ENCODE data around the gene EPHA6.

Gene EPHA6

DNA sequence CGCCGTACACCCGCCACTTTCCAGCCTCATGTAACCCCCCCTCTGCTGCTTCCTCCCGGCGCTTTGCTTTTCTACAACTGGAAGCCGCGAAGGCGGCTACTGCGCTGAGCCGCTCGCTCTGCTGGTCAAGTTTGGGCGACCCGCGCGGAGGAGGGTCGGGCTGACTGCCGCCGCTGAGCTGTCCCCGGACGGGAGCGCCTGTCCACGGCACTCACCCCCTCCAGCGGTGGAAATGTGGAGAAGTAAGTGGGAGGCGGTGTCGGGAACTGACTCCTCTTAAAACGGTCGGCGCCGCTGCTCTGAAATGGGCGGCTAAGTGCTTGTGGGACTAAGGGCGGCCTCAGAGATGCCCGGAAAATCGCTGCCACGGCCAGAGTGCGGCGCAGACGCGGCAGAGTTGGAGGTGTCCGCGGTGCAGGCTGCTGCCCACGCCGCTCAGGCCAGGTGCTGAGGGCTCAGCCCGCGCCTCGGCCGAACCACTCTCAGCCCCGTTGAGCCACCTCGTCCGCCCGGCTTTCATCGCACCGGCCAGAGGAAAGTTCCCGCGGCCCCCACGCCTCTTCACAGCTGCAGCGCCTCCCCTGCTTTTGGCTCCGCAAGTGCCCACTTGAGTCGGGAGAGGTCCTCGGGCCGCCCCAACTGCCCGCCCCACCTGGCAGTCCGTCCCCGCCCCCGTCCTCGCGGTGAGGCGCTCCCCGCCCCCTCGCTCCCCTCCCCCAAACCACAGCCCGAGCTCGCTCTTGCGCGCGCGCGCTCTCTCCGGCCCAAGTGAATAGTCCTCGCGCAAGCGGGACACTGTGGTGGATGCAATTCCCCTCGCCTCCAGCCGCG, at the start of gene EPHA6:
EPHA6 (plus strand) TSS at position 775 of the 831 bp plus-strand sequence.
- H3K4me3 ChIP-seq (ENCODE audit: low read depth, low read length), result peak within 1 kb of the TSS; percentile 46
- DNase-seq (ENCODE audit: low read depth), result peak; percentile 40
- peak; percentile 35 for TF ChIP-seq CTCF (conservative IDR thresholded peaks at IDR 0.05; ENCODE audit: low read depth, low read length)

GRCh38 chr3:96776818-96777217, 37.6 kb upstream of the EPHA6 start:
- no peak overlapping the region for H3K4me3 ChIP-seq (ENCODE audit: low read depth, low read length)

DNA sequence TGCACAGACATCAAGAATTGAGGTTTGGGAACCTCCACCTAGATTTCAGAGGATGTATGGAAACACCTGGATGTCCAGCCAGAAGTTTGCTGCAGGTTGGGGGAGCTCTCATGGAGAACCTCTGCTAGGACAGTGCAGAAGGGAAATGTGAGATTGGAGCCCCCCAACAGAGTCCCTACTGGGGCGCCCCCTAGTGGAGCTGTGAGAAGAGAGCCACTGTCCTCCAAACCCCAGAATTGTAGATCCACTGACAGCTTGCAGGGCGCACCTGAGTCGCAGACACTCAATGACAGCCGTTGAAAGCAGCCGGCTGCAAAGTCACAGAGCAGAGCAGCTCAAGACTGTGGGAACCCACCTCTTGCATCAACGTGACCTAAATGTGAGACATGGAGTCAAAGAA, 34.6 kb upstream of the EPHA6 start:
- no peak overlapping the region for H3K4me3 ChIP-seq (ENCODE audit: low read depth, low read length)
- no peak for TF ChIP-seq CTCF (conservative IDR thresholded peaks at IDR 0.05; ENCODE audit: low read depth, low read length)
- DNase-seq (ENCODE audit: low read depth), result no peak

More at GRCh38 chr3:96776818-96777217, 37.6 kb upstream of the EPHA6 start:
- DNase-seq (ENCODE audit: low read depth), result no peak
- TF ChIP-seq CTCF (conservative IDR thresholded peaks at IDR 0.05; ENCODE audit: low read depth, low read length), result no peak

DNA sequence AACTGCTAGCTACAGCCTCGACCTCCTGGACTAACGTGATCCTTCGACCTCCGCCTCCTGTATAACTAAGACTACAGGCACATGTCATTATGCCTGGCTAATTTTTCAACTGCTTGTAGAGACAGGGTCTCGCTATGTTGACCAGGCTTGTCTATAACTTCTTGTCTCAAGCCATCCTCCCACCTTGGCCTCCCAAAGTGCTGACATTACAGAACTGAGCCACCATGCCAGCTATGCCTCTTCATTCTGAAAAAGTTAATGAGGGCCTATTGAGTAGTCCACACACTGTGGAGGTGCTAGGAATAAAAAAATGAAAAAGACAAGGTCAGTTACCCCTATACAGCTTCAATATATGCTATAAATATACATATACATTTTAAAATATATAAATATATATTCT, 18.3 kb upstream of the EPHA6 start:
- no peak for DNase-seq (ENCODE audit: low read depth)
- TF ChIP-seq CTCF (conservative IDR thresholded peaks at IDR 0.05; ENCODE audit: low read depth, low read length), result no peak

GRCh38 chr3:96803870-96804269, 10.5 kb upstream of the EPHA6 start:
- H3K4me3 ChIP-seq (ENCODE audit: low read depth, low read length), result no peak overlapping the region
- TF ChIP-seq CTCF (conservative IDR thresholded peaks at IDR 0.05; ENCODE audit: low read depth, low read length), result no peak
- DNase-seq (ENCODE audit: low read depth), result no peak

More for the DNA sequence above, 18.3 kb upstream of the EPHA6 start:
- no peak overlapping the region for H3K4me3 ChIP-seq (ENCODE audit: low read depth, low read length)

DNA sequence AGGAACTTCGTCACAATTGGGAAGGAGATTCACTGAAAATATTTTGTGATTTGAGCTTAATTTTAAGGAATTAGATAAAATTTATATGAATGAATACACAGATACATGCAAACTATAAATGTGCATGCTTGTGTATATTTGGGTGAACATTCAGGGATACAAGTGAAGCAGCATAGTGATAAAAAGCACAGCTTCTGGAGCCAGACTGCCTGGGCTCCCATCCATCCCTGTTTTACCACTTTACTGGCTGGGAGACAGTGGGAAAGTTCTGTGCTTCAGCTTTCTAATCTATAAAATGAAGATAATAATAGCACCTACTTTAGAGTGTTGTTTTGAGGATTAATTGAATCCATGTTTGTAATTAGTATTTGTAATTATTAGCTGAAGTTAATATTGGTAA, 8.1 kb upstream of the EPHA6 start:
- DNase-seq (ENCODE audit: low read depth), result no peak
- TF ChIP-seq CTCF (conservative IDR thresholded peaks at IDR 0.05; ENCODE audit: low read depth, low read length), result no peak
- no peak overlapping the region for H3K4me3 ChIP-seq (ENCODE audit: low read depth, low read length)
